ENCODE data around the gene PODXL2. TPM values are rescaled to one million over a fixed set of nuclear protein-coding genes. Genes with fewer than 3 reads are reported as not detected.

The PODXL2 gene
- total RNA-seq, 1 experiment from 2014 or later: 33.6 TPM

DNA sequence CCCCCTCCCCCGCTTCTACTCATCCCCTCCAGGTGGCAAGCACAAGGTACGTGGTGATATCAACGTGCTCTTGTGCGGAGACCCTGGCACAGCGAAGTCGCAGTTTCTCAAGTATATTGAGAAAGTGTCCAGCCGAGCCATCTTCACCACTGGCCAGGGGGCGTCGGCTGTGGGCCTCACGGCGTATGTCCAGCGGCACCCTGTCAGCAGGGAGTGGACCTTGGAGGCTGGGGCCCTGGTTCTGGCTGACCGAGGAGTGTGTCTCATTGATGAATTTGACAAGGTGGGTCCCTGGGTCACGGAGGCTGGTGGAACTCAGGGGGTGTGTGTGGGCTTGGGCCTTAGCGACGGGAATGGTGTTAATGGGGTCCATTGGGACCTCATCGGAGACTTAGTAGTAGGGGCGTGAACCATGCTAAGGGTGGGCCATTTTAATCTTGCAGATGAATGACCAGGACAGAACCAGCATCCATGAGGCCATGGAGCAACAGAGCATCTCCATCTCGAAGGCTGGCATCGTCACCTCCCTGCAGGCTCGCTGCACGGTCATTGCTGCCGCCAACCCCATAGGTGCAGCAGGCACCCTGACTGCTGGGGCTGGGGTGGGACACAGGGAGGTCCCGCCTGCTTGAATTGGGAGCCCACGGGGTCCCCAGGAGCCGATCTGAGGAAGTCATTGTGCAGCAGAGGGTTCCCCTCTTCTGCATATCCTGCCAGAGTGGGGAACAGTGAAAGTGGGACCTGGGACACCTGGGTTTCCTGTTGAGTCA is 12.0 kb upstream of the PODXL2 start:
- H3K9me3 Mint-ChIP-seq: no peaks in the 10 kb centered on the region
- no peaks in the 10 kb centered on the region; the same call in 1 of the 2 replicates for H3K27me3 Mint-ChIP-seq (ENCODE audit: low read depth)
- peaks cover 94% of the 10 kb centered on the region for H3K36me3 Mint-ChIP-seq
- ATAC-seq (no peak), DNase-seq (ENCODE audit: low spot score) (no peak)
- ChIA-PET POLR2A (no interaction called here), CTCF (no interaction called here)
- no peak overlapping the region for H3K27ac Mint-ChIP-seq
- H3K4me3 Mint-ChIP-seq: no peak overlapping the region
- no peaks in the 10 kb centered on the region for H3K4me1 Mint-ChIP-seq
- no peak for TF ChIP-seq HMGA2 (CRISPR knock-in tag; IDR thresholded peaks at IDR 0.05)
- TF ChIP-seq RORB (CRISPR knock-in tag; IDR thresholded peaks at IDR 0.05): no peak
- no peak for TF ChIP-seq ZNF317 (CRISPR knock-in tag; IDR thresholded peaks at IDR 0.05; ENCODE audit: borderline replicate concordance, low read depth)
- no peak for TF ChIP-seq ETV6 (CRISPR knock-in tag; IDR thresholded peaks at IDR 0.05)
- TF ChIP-seq ZNF281 (CRISPR knock-in tag; IDR thresholded peaks at IDR 0.05): no peak
- TF ChIP-seq ZNF232 (CRISPR knock-in tag; IDR thresholded peaks at IDR 0.05): no peak
- no peak for TF ChIP-seq ATF3 (CRISPR knock-in tag; conservative IDR thresholded peaks at IDR 0.05)

- no peak overlapping the region for H3K4me3 Mint-ChIP-seq
Observed at GRCh38 chr3:127618891-127619290, 10.1 kb upstream of the PODXL2 start.

GRCh38 chr3:127620637-127621375 is 8.2 kb upstream of the PODXL2 start:
- no peak overlapping the region for H3K27ac Mint-ChIP-seq
- peaks cover 3% of the 10 kb centered on the region for H3K27me3 Mint-ChIP-seq (ENCODE audit: low read depth)
- no peak overlapping the region for H3K4me3 Mint-ChIP-seq
- no peaks in the 10 kb centered on the region for H3K9me3 Mint-ChIP-seq
- no peaks in the 10 kb centered on the region for H3K4me1 Mint-ChIP-seq
- ChIA-PET POLR2A (no interaction called here), CTCF (no interaction called here)
- H3K36me3 Mint-ChIP-seq: peaks cover 63% of the 10 kb centered on the region
- ATAC-seq (no peak), DNase-seq (ENCODE audit: low spot score) (no peak)
- TF ChIP-seq FOXJ3 (CRISPR knock-in tag; IDR thresholded peaks at IDR 0.05; ENCODE audit: borderline replicate concordance) (no peak), KAT7 (CRISPR knock-in tag; IDR thresholded peaks at IDR 0.05; ENCODE audit: borderline replicate concordance) (no peak), FOXK1 (CRISPR knock-in tag; IDR thresholded peaks at IDR 0.05) (no peak), RELA (CRISPR knock-in tag; IDR thresholded peaks at IDR 0.05; ENCODE audit: borderline replicate concordance) (no peak)
- TF ChIP-seq, protein P1, sequence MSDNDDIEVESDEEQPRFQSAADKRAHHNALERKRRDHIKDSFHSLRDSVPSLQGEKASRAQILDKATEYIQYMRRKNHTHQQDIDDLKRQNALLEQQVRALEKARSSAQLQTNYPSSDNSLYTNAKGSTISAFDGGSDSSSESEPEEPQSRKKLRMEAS (CRISPR knock-in tag; IDR thresholded peaks at IDR 0.05): no peak
- TF ChIP-seq, protein P2, sequence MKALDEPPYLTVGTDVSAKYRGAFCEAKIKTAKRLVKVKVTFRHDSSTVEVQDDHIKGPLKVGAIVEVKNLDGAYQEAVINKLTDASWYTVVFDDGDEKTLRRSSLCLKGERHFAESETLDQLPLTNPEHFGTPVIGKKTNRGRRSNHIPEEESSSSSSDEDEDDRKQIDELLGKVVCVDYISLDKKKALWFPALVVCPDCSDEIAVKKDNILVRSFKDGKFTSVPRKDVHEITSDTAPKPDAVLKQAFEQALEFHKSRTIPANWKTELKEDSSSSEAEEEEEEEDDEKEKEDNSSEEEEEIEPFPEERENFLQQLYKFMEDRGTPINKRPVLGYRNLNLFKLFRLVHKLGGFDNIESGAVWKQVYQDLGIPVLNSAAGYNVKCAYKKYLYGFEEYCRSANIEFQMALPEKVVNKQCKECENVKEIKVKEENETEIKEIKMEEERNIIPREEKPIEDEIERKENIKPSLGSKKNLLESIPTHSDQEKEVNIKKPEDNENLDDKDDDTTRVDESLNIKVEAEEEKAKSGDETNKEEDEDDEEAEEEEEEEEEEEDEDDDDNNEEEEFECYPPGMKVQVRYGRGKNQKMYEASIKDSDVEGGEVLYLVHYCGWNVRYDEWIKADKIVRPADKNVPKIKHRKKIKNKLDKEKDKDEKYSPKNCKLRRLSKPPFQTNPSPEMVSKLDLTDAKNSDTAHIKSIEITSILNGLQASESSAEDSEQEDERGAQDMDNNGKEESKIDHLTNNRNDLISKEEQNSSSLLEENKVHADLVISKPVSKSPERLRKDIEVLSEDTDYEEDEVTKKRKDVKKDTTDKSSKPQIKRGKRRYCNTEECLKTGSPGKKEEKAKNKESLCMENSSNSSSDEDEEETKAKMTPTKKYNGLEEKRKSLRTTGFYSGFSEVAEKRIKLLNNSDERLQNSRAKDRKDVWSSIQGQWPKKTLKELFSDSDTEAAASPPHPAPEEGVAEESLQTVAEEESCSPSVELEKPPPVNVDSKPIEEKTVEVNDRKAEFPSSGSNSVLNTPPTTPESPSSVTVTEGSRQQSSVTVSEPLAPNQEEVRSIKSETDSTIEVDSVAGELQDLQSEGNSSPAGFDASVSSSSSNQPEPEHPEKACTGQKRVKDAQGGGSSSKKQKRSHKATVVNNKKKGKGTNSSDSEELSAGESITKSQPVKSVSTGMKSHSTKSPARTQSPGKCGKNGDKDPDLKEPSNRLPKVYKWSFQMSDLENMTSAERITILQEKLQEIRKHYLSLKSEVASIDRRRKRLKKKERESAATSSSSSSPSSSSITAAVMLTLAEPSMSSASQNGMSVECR (CRISPR knock-in tag; IDR thresholded peaks at IDR 0.05; ENCODE audit: borderline replicate concordance): no peak

More at GRCh38 chr3:127618891-127619290, 10.1 kb upstream of the PODXL2 start:
- no peak overlapping the region for H3K27ac Mint-ChIP-seq
- H3K4me1 Mint-ChIP-seq: no peaks in the 10 kb centered on the region
- ATAC-seq: no peak
- ChIA-PET POLR2A (no interaction called here), CTCF (interaction anchor here (1.5 kb wide), 1 partner anchor 44 kb away, joined by 3 read pairs; no protein-coding TSS in a partner anchor)
- no peaks in the 10 kb centered on the region; the same call in 1 of the 2 replicates for H3K27me3 Mint-ChIP-seq (ENCODE audit: low read depth)
- no peak for DNase-seq (ENCODE audit: low spot score)
- peaks cover 82% of the 10 kb centered on the region for H3K36me3 Mint-ChIP-seq
- TF ChIP-seq CREB1 (CRISPR knock-in tag; IDR thresholded peaks at IDR 0.05): no peak
- TF ChIP-seq ZNF219 (CRISPR knock-in tag; IDR thresholded peaks at IDR 0.05; ENCODE audit: borderline replicate concordance): no peak
- H3K9me3 Mint-ChIP-seq: no peaks in the 10 kb centered on the region
